DND-41 (cell line): ENCODE measurements around the gene XAB2.

Experiments
- CTCF ChIP-seq: IDR thresholded peaks from 2 replicates; pipeline ENCODE4 v1.5.1; 2012; ENCODE audit warnings: borderline replicate concordance, low read length, moderate library complexity, mild to moderate bottlenecking; ENCODE audit not compliant: poor library complexity, severe bottlenecking; ENCODE audit errors: extremely low read depth
- EZH2 ChIP-seq: IDR thresholded peaks from 3 replicates; pipeline ENCODE4 v1.6.1; 2012; ENCODE audit warnings: borderline replicate concordance, low read depth, mild to moderate bottlenecking, moderate library complexity, low read length, inconsistent platforms; ENCODE audit not compliant: severe bottlenecking

GRCh38 chr19:7610491-7611240 is 18.7 kb downstream of the XAB2 start:
- TF ChIP-seq CTCF (no peak), EZH2 (no peak)
